ENCODE measurements around the gene NDUFAF2.

- TF ChIP-seq CTCF (IDR thresholded peaks at IDR 0.05) (no peak), ZFX (IDR thresholded peaks at IDR 0.05; ENCODE audit: borderline replicate concordance) (no peak)
Observed at GRCh38 chr5:61023131-61023530, 78.1 kb downstream of the NDUFAF2 start.

Measured in 22Rv1 (cell line).